IMR-90 (cell line): ENCODE results near the gene TRABD2A. TPM values are rescaled to one million over a fixed set of nuclear protein-coding genes. Genes with fewer than 3 reads are reported as not detected.

ENCODE experiments used
- ATAC-seq: fragments of 200-7000 bp; cut with Tn5 transposase; 2 replicates; pipeline ENCODE4 v1.9.1; 2020; ENCODE audit warnings: low read depth, mild to moderate bottlenecking, moderate library complexity
- BruUV-seq: library from RNA; stranded (reverse); fragments of 400-500 nt; replicated peaks from 2 replicates; lab custom pipeline; 2021; lab: Mats Ljungman, UMichigan
- CTCF ChIA-PET: fragments of 300-600 bp; formaldehyde crosslinking; extraction: SDS; loops from one replicate; lab custom pipeline; 2021; ENCODE audit warnings: antibody characterized with exemption; lab: Yijun Ruan, JAX
- POLR2A ChIA-PET: fragments of 300-600 bp; sonication (Branson Sonifier 250); formaldehyde crosslinking; loops from one replicate; lab custom pipeline; 2022; ENCODE audit warnings: antibody characterized with exemption; ENCODE audit not compliant: unreplicated experiment; lab: Charles Lee
- DNase-seq: peaks from one replicate; pipeline ENCODE4 v3.0.0; 2013
- H2AFZ ChIP-seq: replicated peaks from 2 replicates; pipeline ENCODE3; 2013; ENCODE audit warnings: low read length, mild to moderate bottlenecking; ENCODE audit not compliant: poor library complexity
- H2AK5ac ChIP-seq: 2 replicates; pipeline ENCODE4 v1.6.1; 2013; ENCODE audit warnings: low read depth, low read length, inconsistent platforms
- H2AK9ac ChIP-seq: replicated peaks from 2 replicates; pipeline ENCODE3; 2013; ENCODE audit warnings: mild to moderate bottlenecking, low read depth, low read length, moderate library complexity; ENCODE audit not compliant: poor library complexity
- H2BK120ac ChIP-seq: 2 replicates; pipeline ENCODE4 v1.6.1; 2013; ENCODE audit warnings: low read depth, low read length, inconsistent platforms
- H2BK15ac ChIP-seq: 3 replicates; pipeline ENCODE4 v1.6.1; 2013; ENCODE audit warnings: low read depth, low read length, inconsistent platforms
- H2BK20ac ChIP-seq: 2 replicates; pipeline ENCODE4 v1.6.1; 2013; ENCODE audit warnings: low read depth, mild to moderate bottlenecking, inconsistent platforms, low read length, moderate library complexity
- H2BK5ac ChIP-seq: 2 replicates; pipeline ENCODE4 v1.6.1; 2013; ENCODE audit warnings: mild to moderate bottlenecking, low read depth, low read length, inconsistent platforms; ENCODE audit not compliant: poor library complexity, severe bottlenecking
- H3K14ac ChIP-seq: replicated peaks from 2 replicates; pipeline ENCODE4 v1.6.1; 2013; ENCODE audit warnings: low read depth, low read length, inconsistent platforms
- H3K18ac ChIP-seq: 2 replicates; pipeline ENCODE4 v1.6.1; 2013; ENCODE audit warnings: low read depth, low read length, control low read depth
- H3K23ac ChIP-seq: 2 replicates; pipeline ENCODE4 v1.6.1; 2013; ENCODE audit warnings: low read depth, low read length, inconsistent platforms
- H3K27ac ChIP-seq: 2 replicates; pipeline ENCODE4 v1.5.1; 2013; ENCODE audit warnings: mild to moderate bottlenecking, control low read depth, low read length; ENCODE audit not compliant: insufficient read depth
- H3K27me3 ChIP-seq: 2 replicates; pipeline ENCODE4 v1.6.1; 2013; ENCODE audit warnings: low read length; ENCODE audit not compliant: control insufficient read depth, insufficient read depth
- H3K36me3 ChIP-seq: 2 replicates; pipeline ENCODE4 v1.6.1; 2013; ENCODE audit warnings: low read length, mixed read lengths; ENCODE audit not compliant: control insufficient read depth, insufficient read depth
- H3K4ac ChIP-seq: 2 replicates; pipeline ENCODE4 v1.6.1; 2013; ENCODE audit warnings: low read depth, low read length, inconsistent platforms
- H3K4me1 ChIP-seq: 2 replicates; pipeline ENCODE4 v1.6.1; 2013; ENCODE audit warnings: low read length, mixed read lengths; ENCODE audit not compliant: control insufficient read depth, insufficient read depth
- H3K4me2 ChIP-seq: 2 replicates; pipeline ENCODE4 v1.6.1; 2013; ENCODE audit warnings: low read depth, mild to moderate bottlenecking, control low read depth, low read length, moderate library complexity
- H3K4me3 ChIP-seq: 2 replicates; pipeline ENCODE4 v1.5.1; 2013; ENCODE audit warnings: low read depth, mild to moderate bottlenecking, control low read depth, low read length, moderate library complexity; ENCODE audit not compliant: insufficient read depth
- H3K56ac ChIP-seq: 2 replicates; pipeline ENCODE4 v1.6.1; 2013; ENCODE audit warnings: low read length, inconsistent platforms; ENCODE audit not compliant: insufficient read depth; ENCODE audit errors: extremely low read depth
- H3K79me1 ChIP-seq, 2 experiments: 2 replicates each; pipeline ENCODE4 v1.6.1; 2013; ENCODE audit warnings: low read length in 2 of 2, inconsistent platforms in 1 of 2, low read depth in 1 of 2
- H3K9ac ChIP-seq: 2 replicates; pipeline ENCODE4 v1.6.1; 2013; ENCODE audit warnings: low read depth, low read length, control low read depth
- H3K9me1 ChIP-seq: 2 replicates; pipeline ENCODE4 v1.6.1; 2013; ENCODE audit warnings: low read length, inconsistent platforms; ENCODE audit not compliant: insufficient read depth
- H3K9me3 ChIP-seq: 2 replicates; pipeline ENCODE4 v1.6.1; 2013; ENCODE audit warnings: low read length; ENCODE audit not compliant: control insufficient read depth, insufficient read depth
- H4K20me1 ChIP-seq: 2 replicates; pipeline ENCODE4 v1.6.1; 2013; ENCODE audit warnings: low read length, inconsistent platforms; ENCODE audit not compliant: insufficient read depth
- H4K5ac ChIP-seq: 2 replicates; pipeline ENCODE4 v1.6.1; 2013; ENCODE audit warnings: mild to moderate bottlenecking, low read depth, low read length, control low read depth
- H4K8ac ChIP-seq, 2 experiments: 2 replicates each; pipeline ENCODE4 v1.6.1; 2013; ENCODE audit warnings: low read depth in 2 of 2, low read length in 2 of 2, control low read depth in 1 of 2, inconsistent platforms in 1 of 2
- H4K91ac ChIP-seq: 2 replicates; pipeline ENCODE4 v1.6.1; 2013; ENCODE audit warnings: low read depth, low read length, inconsistent platforms; ENCODE audit not compliant: insufficient read depth
- BHLHE40 ChIP-seq: fragments of 150-350 bp; IDR thresholded peaks from 2 replicates; pipeline ENCODE4 v1.6.1; 2016; ENCODE audit warnings: mild to moderate bottlenecking, low read depth, low read length
- CEBPB ChIP-seq: IDR thresholded peaks from 2 replicates; pipeline ENCODE4 v1.6.1; 2012; ENCODE audit warnings: low read depth, low read length, improper control_type of control experiment
- CHD1 ChIP-seq: IDR thresholded peaks from 2 replicates; pipeline ENCODE4 v1.6.1; 2012; ENCODE audit warnings: low read depth, low read length, improper control_type of control experiment
- CTCF ChIP-seq: conservative IDR thresholded peaks from 2 replicates; pipeline ENCODE4 v1.5.1; 2012; ENCODE audit warnings: mild to moderate bottlenecking, low read depth, low read length, improper control_type of control experiment
- FOS ChIP-seq: fragments of 150-350 bp; IDR thresholded peaks from 2 replicates; pipeline ENCODE4 v1.6.1; 2016; ENCODE audit warnings: low read depth, low read length
- MAFK ChIP-seq: IDR thresholded peaks from 2 replicates; pipeline ENCODE4 v1.6.1; 2012; ENCODE audit warnings: low read depth, low read length, improper control_type of control experiment
- MAZ ChIP-seq: IDR thresholded peaks from 2 replicates; pipeline ENCODE4 v1.6.1; 2012; ENCODE audit warnings: low read depth, mild to moderate bottlenecking, low read length, improper control_type of control experiment, moderate library complexity, borderline replicate concordance
- MXI1 ChIP-seq: IDR thresholded peaks from 2 replicates; pipeline ENCODE4 v1.6.1; 2012; ENCODE audit warnings: low read depth, mild to moderate bottlenecking, low read length, moderate library complexity, borderline replicate concordance
- NFE2L2 ChIP-seq: fragments of 150-350 bp; IDR thresholded peaks from 2 replicates; pipeline ENCODE4 v1.6.1; 2016; ENCODE audit warnings: low read depth, mild to moderate bottlenecking, low read length
- POLR2A ChIP-seq: IDR thresholded peaks from 2 replicates; pipeline ENCODE4 v1.6.1; 2012; ENCODE audit warnings: mild to moderate bottlenecking, low read depth, low read length
- RAD21 ChIP-seq: IDR thresholded peaks from 2 replicates; pipeline ENCODE4 v1.6.1; 2012; ENCODE audit warnings: low read length, improper control_type of control experiment
- RCOR1 ChIP-seq: IDR thresholded peaks from 2 replicates; pipeline ENCODE4 v1.6.1; 2012; ENCODE audit warnings: mild to moderate bottlenecking, low read length, improper control_type of control experiment; ENCODE audit not compliant: insufficient replicate concordance
- RFX5 ChIP-seq: IDR thresholded peaks from 2 replicates; pipeline ENCODE4 v1.8.0; 2012; ENCODE audit warnings: low read depth, mild to moderate bottlenecking, low read length, moderate library complexity
- SMC3 ChIP-seq: fragments of 150-350 bp; IDR thresholded peaks from 2 replicates; pipeline ENCODE4 v1.6.1; 2016; ENCODE audit warnings: low read depth, mild to moderate bottlenecking, antibody characterized with exemption, low read length, moderate library complexity
- WGBS, 2 experiments: methylation state at CpG; one replicate each; pipeline versions ENCODE4 v1.1.5 to v1.1.7; 2013; ENCODE audit warnings: missing lambda C conversion rate in 2 of 2; ENCODE audit not compliant: insufficient read length in 1 of 2; ENCODE audit errors: extremely low coverage in 2 of 2; 5-methylcytosine and 5-hydroxymethylcytosine counted together
- dilution Hi-C: fragments of 300-500 bp; cut with HindIII; formaldehyde crosslinking; loops from one replicate; pipeline ENCODE4 v1.14.3; 2018; ENCODE audit warnings: low sequenced_read_pairs; ENCODE audit not compliant: unreplicated experiment
- in situ Hi-C: fragments of 300-500 bp; cut with MboI; formaldehyde crosslinking; loops from 3 replicates; pipeline ENCODE4 v1.14.3; 2019; ENCODE audit warnings: low sequenced_read_pairs, inconsistent platforms, mixed read lengths
- intact Hi-C: fragments of 100-400 bp; cut with micrococcal nuclease; formaldehyde crosslinking; loops from 2 replicates; pipeline ENCODE4 v1.10.0; 2022
- polyA plus RNA-seq, 3 experiments: library from polyadenylated mRNA; depleted of rRNA; stranded (reverse); fragments of >200 nt; gene quantifications; 2 replicates each; pipeline ENCODE4 v1.2.3, GENCODE V29; 2012; ENCODE audit warnings: low replicate concordance in 1 of 3
- total RNA-seq: library from RNA; depleted of rRNA; stranded (reverse); fragments of >200 nt; gene quantifications from 2 replicates; pipeline ENCODE4 v1.2.3, GENCODE V29; 2012
- TF ChIP-seq, protein P1 (sequence below): fragments of 150-350 bp; IDR thresholded peaks from 2 replicates; pipeline ENCODE4 v1.6.1; 2016; ENCODE audit warnings: low read depth, mild to moderate bottlenecking, low read length, moderate library complexity, borderline replicate concordance
- TF ChIP-seq, protein P2 (sequence below): fragments of 150-350 bp; IDR thresholded peaks from 2 replicates; pipeline ENCODE4 v1.6.1; 2017; ENCODE audit warnings: mild to moderate bottlenecking, antibody characterized with exemption, low read length, low read depth

The TRABD2A gene
- total and polyA plus RNA-seq, 2 of the 4 experiments (the other 2 are of a cell fraction), result 17.6 to 20.3 TPM

GRCh38 chr2:84918430-84918829 lies 37.5 kb upstream of the TRABD2A start:
- H4K91ac ChIP-seq, result peak overlapping the region; percentile 92
- no peaks in the 10 kb centered on the region for H4K20me1 ChIP-seq
- peaks cover 8% of the 10 kb centered on the region; the same call in 1 of the 2 replicates for H3K4me1 ChIP-seq
- peak overlapping the region; percentile 97 for H2AK5ac ChIP-seq
- H3K18ac ChIP-seq, result peak overlapping the region; percentile 79
- no peak overlapping the region for H3K9ac ChIP-seq
- no peak overlapping the region for H3K4me3 ChIP-seq
- dilution Hi-C loops, result no loop called here
- TF ChIP-seq CHD1, result no peak
- TF ChIP-seq MXI1, result no peak
- TF ChIP-seq MAFK, result no peak
- TF ChIP-seq RFX5, result no peak
- no peak for TF ChIP-seq RAD21
- TF ChIP-seq, protein P1, sequence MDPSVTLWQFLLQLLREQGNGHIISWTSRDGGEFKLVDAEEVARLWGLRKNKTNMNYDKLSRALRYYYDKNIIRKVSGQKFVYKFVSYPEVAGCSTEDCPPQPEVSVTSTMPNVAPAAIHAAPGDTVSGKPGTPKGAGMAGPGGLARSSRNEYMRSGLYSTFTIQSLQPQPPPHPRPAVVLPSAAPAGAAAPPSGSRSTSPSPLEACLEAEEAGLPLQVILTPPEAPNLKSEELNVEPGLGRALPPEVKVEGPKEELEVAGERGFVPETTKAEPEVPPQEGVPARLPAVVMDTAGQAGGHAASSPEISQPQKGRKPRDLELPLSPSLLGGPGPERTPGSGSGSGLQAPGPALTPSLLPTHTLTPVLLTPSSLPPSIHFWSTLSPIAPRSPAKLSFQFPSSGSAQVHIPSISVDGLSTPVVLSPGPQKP, result no peak
- no peak for TF ChIP-seq BHLHE40
- no peak for TF ChIP-seq NFE2L2
- TF ChIP-seq MAZ, result no peak
- no peak for TF ChIP-seq FOS
- no peak for TF ChIP-seq SMC3
- TF ChIP-seq CEBPB, result no peak
- TF ChIP-seq POLR2A, result no peak
- TF ChIP-seq, protein P2, sequence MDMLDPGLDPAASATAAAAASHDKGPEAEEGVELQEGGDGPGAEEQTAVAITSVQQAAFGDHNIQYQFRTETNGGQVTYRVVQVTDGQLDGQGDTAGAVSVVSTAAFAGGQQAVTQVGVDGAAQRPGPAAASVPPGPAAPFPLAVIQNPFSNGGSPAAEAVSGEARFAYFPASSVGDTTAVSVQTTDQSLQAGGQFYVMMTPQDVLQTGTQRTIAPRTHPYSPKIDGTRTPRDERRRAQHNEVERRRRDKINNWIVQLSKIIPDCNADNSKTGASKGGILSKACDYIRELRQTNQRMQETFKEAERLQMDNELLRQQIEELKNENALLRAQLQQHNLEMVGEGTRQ, result no peak
- no peak for TF ChIP-seq RCOR1
- no peak for TF ChIP-seq CTCF
- no peaks in the 10 kb centered on the region for H3K27me3 ChIP-seq
- ATAC-seq, result no peak
- in situ Hi-C loops, result no loop called here
- peak overlapping the region; percentile 98 for H2BK120ac ChIP-seq
- no peaks in the 10 kb centered on the region for H3K9me3 ChIP-seq
- H2AK9ac ChIP-seq, result peak overlapping the region; percentile 97
- peak overlapping the region; percentile 68 to 92; a peak in 3 of 4 replicates for H4K8ac ChIP-seq
- peak overlapping the region; percentile 95 for H3K14ac ChIP-seq
- H3K79me1 ChIP-seq, result peaks cover 11 to 15% of the 10 kb centered on the region in 2 experiments
- WGBS, 2 experiments, result no CpG with 5 or more reads among the region's 2 CpGs
- peak overlapping the region; percentile 41 for H3K27ac ChIP-seq
- peak overlapping the region; percentile 78; the same call in 1 of the 2 replicates for H4K5ac ChIP-seq
- no peak overlapping the region; the same call in 1 of the 3 replicates for H2BK15ac ChIP-seq
- peaks cover 3% of the 10 kb centered on the region; the same call in 1 of the 2 replicates for H3K9me1 ChIP-seq
- DNase-seq, result no peak
- POLR2A ChIA-PET, result no interaction called here
- H3K23ac ChIP-seq, result peak overlapping the region; percentile 86
- H2BK5ac ChIP-seq, result peak overlapping the region; percentile 97
- peak overlapping the region; percentile 77 for H2AFZ ChIP-seq
- H3K4ac ChIP-seq, result peak overlapping the region; percentile 93
- H3K56ac ChIP-seq, result no peak overlapping the region
- intact Hi-C loops, result no loop called here
- H2BK20ac ChIP-seq, result peak overlapping the region; percentile 87
- BruUV-seq, result no TSS peak
- H3K4me2 ChIP-seq, result no peak overlapping the region
- no peaks in the 10 kb centered on the region for H3K36me3 ChIP-seq
- CTCF ChIA-PET, result no interaction called here
